HG03575 (cell line): ENCODE data around the gene NUTF2.
"Not testable (repeated sequence)": the region's sequence is repeated elsewhere in the genome, so short reads cannot be mapped to it uniquely, and the experiment has no call there.

Experiments used
- ATAC-seq: cut with Tn5 transposase; IDR thresholded peaks from one replicate; pipeline ENCODE4 v1.9.1; 2021; ENCODE audit not compliant: unreplicated experiment, insufficient number of reproducible peaks, low FRiP score; ENCODE audit errors: extremely low read depth

NUTF2 gene

GRCh38 chr16:67909056-67909742 lies 62.5 kb downstream of the NUTF2 start:
- ATAC-seq = no peak

DNA sequence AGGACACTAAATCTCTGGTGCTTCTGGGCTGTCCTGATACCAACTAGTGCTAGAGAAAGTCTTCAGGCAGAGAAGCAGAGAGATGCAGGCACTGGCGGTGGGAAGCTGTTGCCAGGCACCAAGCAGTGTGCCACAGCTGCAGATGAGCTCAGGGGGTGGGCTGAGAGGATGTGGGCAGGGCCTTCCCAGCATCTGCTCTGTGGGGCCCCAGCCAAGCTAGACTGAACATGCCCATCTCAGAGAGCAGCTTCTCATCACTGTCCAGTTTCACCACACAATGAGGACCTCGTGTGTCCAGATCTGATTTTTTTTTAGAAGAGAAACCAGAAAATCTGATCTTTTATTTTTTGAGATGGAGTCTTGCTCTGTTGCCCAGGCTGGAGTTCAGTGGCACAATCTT lies 63.4 kb downstream of the NUTF2 start:
- no peak for ATAC-seq

- ATAC-seq = no peak
Observed at GRCh38 chr16:67914758-67915495, 68.2 kb downstream of the NUTF2 start.

- not testable (repeated sequence) for ATAC-seq
Observed at GRCh38 chr16:67915496-67915769, 68.7 kb downstream of the NUTF2 start.

DNA sequence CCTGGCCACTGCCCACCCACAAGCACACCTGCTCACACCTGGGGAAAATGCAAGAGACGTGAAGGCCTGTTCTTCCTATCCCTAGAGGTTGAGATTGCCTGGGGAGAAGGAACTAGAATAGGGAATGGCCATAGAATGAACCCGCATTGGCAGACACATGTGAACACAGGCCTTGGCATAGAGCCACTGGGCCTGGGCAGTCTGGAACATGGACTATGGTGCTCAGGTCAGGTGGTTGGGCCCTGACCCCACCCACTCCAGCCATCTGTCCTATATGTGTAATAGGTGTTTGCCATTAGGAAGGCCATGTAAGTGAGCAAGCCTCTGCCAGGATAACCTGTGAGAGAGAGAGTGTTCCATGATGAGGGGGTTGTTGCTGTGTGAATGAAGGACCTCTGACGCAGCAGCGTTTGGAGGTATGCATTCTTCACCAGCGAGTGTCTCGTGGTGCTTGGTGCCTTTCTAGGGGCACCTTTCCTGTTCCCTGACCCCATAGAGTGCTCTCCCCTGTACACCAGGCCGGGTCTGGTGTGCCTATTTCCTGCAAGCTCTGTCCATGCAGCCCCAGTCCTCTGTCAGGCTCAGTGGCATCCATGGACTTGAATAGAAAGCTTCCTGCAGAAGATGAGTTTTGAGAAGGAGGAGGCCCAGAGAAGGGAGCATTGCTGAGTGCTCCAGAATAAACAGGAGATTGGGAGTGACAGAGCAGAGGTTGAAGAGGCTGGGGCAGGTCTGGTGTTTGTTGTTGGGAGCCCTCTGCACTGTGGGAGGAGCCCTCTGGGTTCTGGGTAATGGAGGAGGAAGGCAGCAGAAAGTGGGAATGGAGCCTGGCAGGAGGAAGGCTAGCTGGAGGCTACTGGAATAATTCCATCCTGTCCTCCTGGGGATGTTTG lies 69.3 kb downstream of the NUTF2 start:
- no peak for ATAC-seq

GRCh38 chr16:67917140-67917851 lies 70.6 kb downstream of the NUTF2 start:
- ATAC-seq = no peak

GRCh38 chr16:67917852-67918236 lies 71.1 kb downstream of the NUTF2 start:
- ATAC-seq = no peak

DNA sequence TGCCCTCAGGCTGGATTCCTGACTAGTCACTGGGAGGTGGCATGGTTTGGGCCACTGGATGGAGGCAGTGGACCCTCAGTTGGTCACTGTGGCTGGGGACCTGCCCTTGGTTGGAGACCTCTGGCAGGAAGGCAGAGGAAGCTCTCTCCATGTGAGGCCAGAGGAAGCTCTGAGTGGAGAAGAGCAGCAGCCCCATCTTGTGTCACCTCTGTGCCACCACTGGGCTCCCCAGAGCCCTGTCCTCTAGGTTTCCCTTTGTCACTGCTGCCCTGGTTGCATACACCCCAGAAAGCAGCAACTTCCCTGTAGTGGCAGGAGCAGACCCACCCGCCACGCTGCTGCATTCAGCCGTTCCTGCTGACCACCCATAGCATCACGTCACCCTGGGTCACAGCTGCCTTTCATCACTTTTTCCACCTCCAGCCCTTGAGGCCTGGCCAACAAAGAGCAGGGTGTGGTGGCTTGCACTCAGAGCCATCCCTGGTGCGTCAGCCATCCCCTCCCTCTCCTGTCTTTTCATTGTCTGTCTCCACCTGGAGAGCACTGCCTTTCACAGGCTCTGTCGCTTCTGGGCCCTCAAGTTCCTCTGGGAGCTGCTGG lies 73.0 kb downstream of the NUTF2 start:
- ATAC-seq = no peak
